Measurements from ENCODE around the gene ZNF613. TPM values are rescaled to one million over a fixed set of nuclear protein-coding genes. Genes with fewer than 3 reads are reported as not detected.

Gene ZNF613
- total RNA-seq, 1 experiment from 2014 or later, result 3.1 TPM

DNA sequence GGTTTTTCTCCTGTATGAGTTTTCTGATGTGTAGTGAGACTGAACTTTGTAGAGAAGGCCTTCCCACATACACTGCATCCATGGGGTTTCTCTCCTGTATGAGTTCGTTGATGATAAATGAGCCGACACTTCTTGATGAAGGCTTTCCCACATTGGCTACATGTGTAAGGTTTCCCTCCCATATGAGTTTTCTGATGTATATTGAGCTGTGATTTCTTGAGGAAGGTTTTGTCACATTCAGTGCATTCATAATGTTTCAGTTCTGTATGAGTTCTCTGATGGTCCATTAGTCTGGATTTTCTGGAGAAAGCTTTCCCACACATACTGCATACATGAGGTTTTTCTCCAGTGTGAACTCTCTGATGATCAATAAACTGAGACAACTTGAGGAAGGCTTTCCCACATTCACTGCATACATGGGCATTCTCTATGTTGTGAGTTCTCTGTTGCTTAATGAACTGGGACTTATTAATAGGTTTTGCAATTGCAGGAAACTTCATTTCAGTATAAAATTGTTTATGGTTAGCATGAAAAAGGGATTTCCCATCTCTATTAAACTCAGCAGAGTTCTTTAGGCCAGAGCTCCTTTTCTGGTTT lies 66.9 kb downstream of the ZNF613 start:
- CTCF ChIA-PET, result no interaction called here

More for the DNA sequence above, 66.9 kb downstream of the ZNF613 start:
- Histone ChIP-seq H3K9me3 (ENCODE audit: low read length) (peaks cover 90% of the 10 kb centered on the region), H3K27me3 (ENCODE audit: low read length) (no peaks in the 10 kb centered on the region), H3K4me1 (ENCODE audit: insufficient read depth, low read length) (no peaks in the 10 kb centered on the region), H3K4me3 (ENCODE audit: low read length) (peak overlapping the region; percentile 5; the same call in 1 of the 2 replicates), H3K36me3 (ENCODE audit: low read depth, low read length) (peaks cover 83% of the 10 kb centered on the region), H2AFZ (ENCODE audit: low read length) (no peak overlapping the region), H3K4me2 (ENCODE audit: low read length) (no peak overlapping the region), H3K79me2 (ENCODE audit: low read length) (no peaks in the 10 kb centered on the region), H3K9ac (ENCODE audit: low read length) (no peak overlapping the region), H3K27ac (ENCODE audit: low read length) (no peak overlapping the region), H3K9me2 (replicated peaks; ENCODE audit: low read length) (no peaks in the 10 kb centered on the region), H4K20me1 (ENCODE audit: low read length) (no peaks in the 10 kb centered on the region), H3F3A (ENCODE audit: low read length, unreplicated experiment) (no peaks in the 10 kb centered on the region)
- ATAC-seq, result no peak
- TF ChIP-seq EZH2phosphoT487 (IDR thresholded peaks at IDR 0.05; ENCODE audit: borderline replicate concordance, low read length), result no peak
- no peak for TF ChIP-seq EZH2 (IDR thresholded peaks at IDR 0.05; ENCODE audit: low read length, unreplicated experiment)
- no peak for TF ChIP-seq CTCF (conservative IDR thresholded peaks at IDR 0.05; ENCODE audit: low read depth, low read length)
- no peak for DNase-seq
- intact Hi-C loops (cut with micrococcal nuclease), result no loop called here
- BruUV-seq (replicated peaks), result TSS peak; percentile 11
- POLR2A ChIA-PET (ENCODE audit: unreplicated experiment), result no interaction called here

Other genes starting within 250 kb of the ZNF613 start
- gene SPACA6, start 234.1 kb upstream of the ZNF613 start, total RNA-seq (2014; rRNA removed), result 10.1 and 12.2 TPM in 2 replicates
- not detected in 2 replicates for gene HAS1, start 203.5 kb upstream of the ZNF613 start, total RNA-seq (2014; rRNA removed)
- 0.46 and 0.55 TPM in 2 replicates for gene FPR1, start 175.6 kb upstream of the ZNF613 start, total RNA-seq (2014; rRNA removed)
- not detected in 2 replicates for gene FPR2, start 166.3 kb upstream of the ZNF613 start, total RNA-seq (2014; rRNA removed)
- 0.17 and 0.26 TPM in 2 replicates for gene FPR3, start 132.3 kb upstream of the ZNF613 start, total RNA-seq (2014; rRNA removed)
- 6.2 and 7.2 TPM in 2 replicates for gene ZNF577, start 39.5 kb upstream of the ZNF613 start, total RNA-seq (2014; rRNA removed)
- 4.7 and 9.7 TPM in 2 replicates for gene ZNF649, start 22.5 kb upstream of the ZNF613 start, total RNA-seq (2014; rRNA removed)
- 5.2 and 6.2 TPM in 2 replicates for gene ZNF350, start 59.4 kb downstream of the ZNF613 start, total RNA-seq (2014; rRNA removed)
- 5.4 and 5.5 TPM in 2 replicates for gene ZNF615, start 80.7 kb downstream of the ZNF613 start, total RNA-seq (2014; rRNA removed)
- gene ZNF614, start 100.9 kb downstream of the ZNF613 start, total RNA-seq (2014; rRNA removed), result 9.7 and 10.4 TPM in 2 replicates
- 4.4 and 6.4 TPM in 2 replicates for gene ZNF432, start 121.4 kb downstream of the ZNF613 start, total RNA-seq (2014; rRNA removed)
- gene ZNF841, start 168.3 kb downstream of the ZNF613 start, total RNA-seq (2014; rRNA removed), result 11.6 and 15.0 TPM in 2 replicates
- gene ZNF616, start 212.5 kb downstream of the ZNF613 start, total RNA-seq (2014; rRNA removed), result 3.7 and 3.9 TPM in 2 replicates
- gene ZNF836, start 244.1 kb downstream of the ZNF613 start, total RNA-seq (2014; rRNA removed), result 2.6 and 8.0 TPM in 2 replicates